ENCODE data around the gene BMF. TPM values are rescaled to one million over a fixed set of nuclear protein-coding genes. Genes with fewer than 3 reads are reported as not detected.

Gene BMF
- total RNA-seq, 1 donor, result 8.0 TPM

- H3K4me2 ChIP-seq (ENCODE audit: insufficient read depth, low read length), result no peak overlapping the region
- H2AFZ ChIP-seq (ENCODE audit: low read length), result no peak overlapping the region
- H3K9me3 ChIP-seq (ENCODE audit: low read depth, low read length), result no peaks in the 10 kb centered on the region
- H3K4me3 ChIP-seq (ENCODE audit: insufficient read depth, low read length), result no peak overlapping the region
- H3K27me3 ChIP-seq (ENCODE audit: insufficient read depth, low read length), result no peaks in the 10 kb centered on the region
- H3K27ac ChIP-seq (ENCODE audit: low read depth, low read length), result no peak overlapping the region
- no peaks in the 10 kb centered on the region for H3K79me2 ChIP-seq (ENCODE audit: insufficient read depth, low read length)
- no peak for DNase-seq (ENCODE audit: insufficient read length, low spot score, missing footprints)
- TF ChIP-seq, protein P1, sequence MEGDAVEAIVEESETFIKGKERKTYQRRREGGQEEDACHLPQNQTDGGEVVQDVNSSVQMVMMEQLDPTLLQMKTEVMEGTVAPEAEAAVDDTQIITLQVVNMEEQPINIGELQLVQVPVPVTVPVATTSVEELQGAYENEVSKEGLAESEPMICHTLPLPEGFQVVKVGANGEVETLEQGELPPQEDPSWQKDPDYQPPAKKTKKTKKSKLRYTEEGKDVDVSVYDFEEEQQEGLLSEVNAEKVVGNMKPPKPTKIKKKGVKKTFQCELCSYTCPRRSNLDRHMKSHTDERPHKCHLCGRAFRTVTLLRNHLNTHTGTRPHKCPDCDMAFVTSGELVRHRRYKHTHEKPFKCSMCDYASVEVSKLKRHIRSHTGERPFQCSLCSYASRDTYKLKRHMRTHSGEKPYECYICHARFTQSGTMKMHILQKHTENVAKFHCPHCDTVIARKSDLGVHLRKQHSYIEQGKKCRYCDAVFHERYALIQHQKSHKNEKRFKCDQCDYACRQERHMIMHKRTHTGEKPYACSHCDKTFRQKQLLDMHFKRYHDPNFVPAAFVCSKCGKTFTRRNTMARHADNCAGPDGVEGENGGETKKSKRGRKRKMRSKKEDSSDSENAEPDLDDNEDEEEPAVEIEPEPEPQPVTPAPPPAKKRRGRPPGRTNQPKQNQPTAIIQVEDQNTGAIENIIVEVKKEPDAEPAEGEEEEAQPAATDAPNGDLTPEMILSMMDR (IDR thresholded peaks at IDR 0.05; ENCODE audit: extremely low read depth, low read depth, low read length), result peak; percentile 11
- peaks cover 25% of the 10 kb centered on the region for H3K4me1 ChIP-seq (ENCODE audit: insufficient read depth, low read length)
- peaks cover 3% of the 10 kb centered on the region for H4K20me1 ChIP-seq (ENCODE audit: insufficient read depth, low read length)
- H3K36me3 ChIP-seq (ENCODE audit: insufficient read depth, low read length), result no peaks in the 10 kb centered on the region
Observed at GRCh38 chr15:40053079-40053830, 55.4 kb downstream of the BMF start.

GRCh38 chr15:40052604-40053003, 56.1 kb downstream of the BMF start:
- Histone ChIP-seq H3K79me2 (ENCODE audit: insufficient read depth, low read length) (no peaks in the 10 kb centered on the region), H3K36me3 (ENCODE audit: insufficient read depth, low read length) (no peaks in the 10 kb centered on the region), H3K9me3 (ENCODE audit: low read depth, low read length) (no peaks in the 10 kb centered on the region)

GRCh38 chr15:40051616-40052415, 56.9 kb downstream of the BMF start:
- TF ChIP-seq, protein P1 (IDR thresholded peaks at IDR 0.05; ENCODE audit: extremely low read depth, low read depth, low read length), result no peak
- no peak for DNase-seq (ENCODE audit: insufficient read length, low spot score, missing footprints)

More at GRCh38 chr15:40052604-40053003, 56.1 kb downstream of the BMF start:
- Histone ChIP-seq H4K20me1 (ENCODE audit: insufficient read depth, low read length) (peaks cover 3% of the 10 kb centered on the region), H3K4me1 (ENCODE audit: insufficient read depth, low read length) (peaks cover 31% of the 10 kb centered on the region), H3K4me2 (ENCODE audit: insufficient read depth, low read length) (no peak overlapping the region), H3K27ac (ENCODE audit: low read depth, low read length) (no peak overlapping the region), H2AFZ (ENCODE audit: low read length) (no peak overlapping the region), H3K27me3 (ENCODE audit: insufficient read depth, low read length) (no peaks in the 10 kb centered on the region), H3K4me3 (ENCODE audit: insufficient read depth, low read length) (no peak overlapping the region)
- no peak for DNase-seq (ENCODE audit: insufficient read length, low spot score, missing footprints)
- TF ChIP-seq, protein P1 (IDR thresholded peaks at IDR 0.05; ENCODE audit: extremely low read depth, low read depth, low read length), result no peak

More at GRCh38 chr15:40051616-40052415, 56.9 kb downstream of the BMF start:
- Histone ChIP-seq H3K27me3 (ENCODE audit: insufficient read depth, low read length) (no peaks in the 10 kb centered on the region), H3K4me2 (ENCODE audit: insufficient read depth, low read length) (no peak overlapping the region), H3K36me3 (ENCODE audit: insufficient read depth, low read length) (no peaks in the 10 kb centered on the region), H3K4me3 (ENCODE audit: insufficient read depth, low read length) (no peak overlapping the region), H3K9me3 (ENCODE audit: low read depth, low read length) (no peaks in the 10 kb centered on the region), H2AFZ (ENCODE audit: low read length) (no peak overlapping the region), H3K4me1 (ENCODE audit: insufficient read depth, low read length) (peaks cover 39% of the 10 kb centered on the region), H3K27ac (ENCODE audit: low read depth, low read length) (no peak overlapping the region), H4K20me1 (ENCODE audit: insufficient read depth, low read length) (peaks cover 3% of the 10 kb centered on the region), H3K79me2 (ENCODE audit: insufficient read depth, low read length) (no peaks in the 10 kb centered on the region)
